Measurements from ENCODE around the gene XXYLT1. TPM values are rescaled to one million over a fixed set of nuclear protein-coding genes. Genes with fewer than 3 reads are reported as not detected.

Gene XXYLT1
- polyA plus RNA-seq, 2 of the 4 experiments (the other 2 are of a cell fraction), result 11.9 to 12.0 TPM

- no peak for DNase-seq (ENCODE audit: low read depth in 1 of 2, low spot score in 1 of 2)
- no peak for FAIRE-seq
- 95% methylated on average over 9 of the region's 10 CpGs for WGBS (ENCODE audit: missing lambda C conversion rate)
- Histone ChIP-seq H3K4me3 (no peak overlapping the region), H3K9me3 (no peaks in the 10 kb centered on the region), H3K27ac (no peak overlapping the region), H3K4me2 (no peak overlapping the region), H3K4me1 (peaks cover under 1% of the 10 kb centered on the region; the same call in 1 of the 3 replicates)
- TF ChIP-seq JUN (IDR thresholded peaks at IDR 0.05) (no peak), HMGXB4 (CRISPR knock-in tag; IDR thresholded peaks at IDR 0.05; ENCODE audit: borderline replicate concordance) (no peak), NR3C1 (IDR thresholded peaks at IDR 0.05) (no peak), CHD4 (IDR thresholded peaks at IDR 0.05; ENCODE audit: borderline replicate concordance) (no peak), RFX5 (IDR thresholded peaks at IDR 0.05) (no peak), ATOH8 (CRISPR knock-in tag; IDR thresholded peaks at IDR 0.05; ENCODE audit: low read depth) (no peak), MAX (IDR thresholded peaks at IDR 0.05) (no peak), HES2 (IDR thresholded peaks at IDR 0.05) (no peak), HEYL (CRISPR knock-in tag; IDR thresholded peaks at IDR 0.05) (no peak), RCOR1 (IDR thresholded peaks at IDR 0.05; ENCODE audit: low read depth, low read length) (no peak), TFCP2L1 (CRISPR knock-in tag; IDR thresholded peaks at IDR 0.05) (no peak), POLR2A (IDR thresholded peaks at IDR 0.05; ENCODE audit: low read length) (no peak), BCL3 (IDR thresholded peaks at IDR 0.05) (no peak)
- no peak for ATAC-seq
- POLR2A ChIA-PET, result no interaction called here
- CTCF ChIA-PET, result interaction anchor here (0.6 to 5.4 kb wide), 4 partner anchors 17 to 651 kb away, joined by 3 to 44 read pairs (median 5); partner anchors contain the start of gene XXYLT1
Measured at GRCh38 chr3:195253923-195254432, 17.0 kb downstream of the XXYLT1 start.

- no peak overlapping the region for H3K27ac ChIP-seq
Measured at GRCh38 chr3:195251336-195252065, 19.5 kb downstream of the XXYLT1 start.

More at GRCh38 chr3:195251336-195252065, 19.5 kb downstream of the XXYLT1 start:
- Histone ChIP-seq H3K4me2 (no peak overlapping the region), H3K4me1 (no peaks in the 10 kb centered on the region), H3K4me3 (no peak overlapping the region), H3K9me3 (no peaks in the 10 kb centered on the region)
- no peak for FAIRE-seq
- POLR2A ChIA-PET, result no interaction called here
- CTCF ChIA-PET, result interaction anchor here (1.3 kb wide), 1 partner anchor 569 kb away, joined by 6 read pairs; no protein-coding TSS in a partner anchor
- ATAC-seq, result no peak
- no peak for TF ChIP-seq CTCF (IDR thresholded peaks at IDR 0.05)
- TF ChIP-seq JUN (IDR thresholded peaks at IDR 0.05), result no peak
- no peak for TF ChIP-seq EHF (CRISPR knock-in tag; IDR thresholded peaks at IDR 0.05)
- TF ChIP-seq RARB (CRISPR knock-in tag; IDR thresholded peaks at IDR 0.05), result no peak
- no peak for TF ChIP-seq NPAS2 (CRISPR knock-in tag; IDR thresholded peaks at IDR 0.05; ENCODE audit: borderline replicate concordance)
- TF ChIP-seq MAFK (IDR thresholded peaks at IDR 0.05; ENCODE audit: partially characterized antibody), result no peak
- TF ChIP-seq ATOH8 (CRISPR knock-in tag; IDR thresholded peaks at IDR 0.05; ENCODE audit: low read depth), result no peak
- no peak for TF ChIP-seq FOSL2 (IDR thresholded peaks at IDR 0.05)
- TF ChIP-seq FOSL2 (CRISPR knock-in tag; IDR thresholded peaks at IDR 0.05), result no peak
- no peak for TF ChIP-seq TP53 (CRISPR knock-in tag; IDR thresholded peaks at IDR 0.05)
- TF ChIP-seq FOXS1 (CRISPR knock-in tag; IDR thresholded peaks at IDR 0.05), result no peak
- TF ChIP-seq RCOR1 (IDR thresholded peaks at IDR 0.05; ENCODE audit: low read depth, low read length), result no peak
- TF ChIP-seq ZC3H11A (IDR thresholded peaks at IDR 0.05), result no peak
- TF ChIP-seq USF2 (IDR thresholded peaks at IDR 0.05), result no peak
- no peak for DNase-seq (ENCODE audit: low read depth in 1 of 2, low spot score in 1 of 2)
- WGBS (ENCODE audit: missing lambda C conversion rate), result 92% methylated on average over 10 of the region's 14 CpGs

Data from A549 (cell line).